OCI-M2 (cell line): Measurements from ENCODE around the gene SPEG.

ENCODE experiments used
- DNase-seq: peaks from one replicate; lab custom pipeline; 2025; ENCODE audit not compliant: unreplicated experiment; lab: John Stamatoyannopoulos, UW

The SPEG gene

GRCh38 chr2:219442256-219443015 is 7.8 kb downstream of the SPEG start:
- no peak for DNase-seq

DNA sequence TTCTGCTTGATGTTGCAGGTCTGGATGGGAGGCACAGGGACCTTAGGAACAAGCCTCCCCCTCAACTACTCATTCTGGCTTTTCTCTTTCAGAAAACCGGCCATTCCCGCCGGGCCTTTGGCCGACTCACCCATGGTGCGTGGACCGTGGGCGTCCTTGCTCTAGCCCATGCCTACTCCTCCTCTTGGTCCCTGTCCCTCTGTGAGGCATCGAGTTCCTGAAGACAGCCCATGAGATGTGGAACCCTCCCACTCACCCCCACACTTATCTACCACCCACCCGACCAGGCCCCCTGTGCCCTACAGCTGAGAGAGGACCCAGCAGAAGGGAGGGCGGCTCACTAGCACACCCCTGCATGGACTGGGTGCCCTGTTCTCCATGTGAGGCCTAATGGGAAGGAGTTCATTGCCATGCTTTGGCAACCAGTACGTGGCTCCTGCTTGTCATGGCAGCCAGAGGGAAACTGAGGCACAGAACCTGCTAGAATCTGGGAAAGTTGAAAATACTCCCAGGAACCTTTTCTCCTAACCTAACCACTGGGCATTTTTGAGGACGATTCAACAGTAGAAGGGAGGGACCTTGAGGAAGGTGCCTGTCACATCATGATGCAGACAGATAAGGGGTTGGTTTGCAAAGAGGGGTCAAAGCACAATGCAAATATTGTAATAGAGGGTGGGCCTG is 8.5 kb downstream of the SPEG start:
- no peak for DNase-seq

GRCh38 chr2:219443697-219444023 is 9.0 kb downstream of the SPEG start:
- no peak for DNase-seq

DNA sequence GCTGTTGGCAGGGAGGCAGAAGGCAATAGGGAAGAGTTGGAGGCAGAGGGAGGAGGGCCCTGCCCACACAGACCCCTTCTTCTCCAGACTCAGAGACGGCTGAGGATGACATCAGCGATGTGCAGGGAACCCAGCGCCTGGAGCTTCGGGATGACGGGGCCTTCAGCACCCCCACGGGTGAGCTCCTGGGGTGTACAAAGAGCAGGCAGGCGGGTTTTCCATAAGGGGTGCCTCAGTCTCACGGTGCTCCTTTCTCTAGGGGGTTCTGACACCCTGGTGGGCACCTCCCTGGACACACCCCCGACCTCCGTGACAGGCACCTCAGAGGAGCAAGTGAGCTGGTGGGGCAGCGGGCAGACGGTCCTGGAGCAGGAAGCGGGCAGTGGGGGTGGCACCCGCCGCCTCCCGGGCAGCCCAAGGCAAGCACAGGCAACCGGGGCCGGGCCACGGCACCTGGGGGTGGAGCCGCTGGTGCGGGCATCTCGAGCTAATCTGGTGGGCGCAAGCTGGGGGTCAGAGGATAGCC is 10.0 kb downstream of the SPEG start:
- no peak for DNase-seq

DNA sequence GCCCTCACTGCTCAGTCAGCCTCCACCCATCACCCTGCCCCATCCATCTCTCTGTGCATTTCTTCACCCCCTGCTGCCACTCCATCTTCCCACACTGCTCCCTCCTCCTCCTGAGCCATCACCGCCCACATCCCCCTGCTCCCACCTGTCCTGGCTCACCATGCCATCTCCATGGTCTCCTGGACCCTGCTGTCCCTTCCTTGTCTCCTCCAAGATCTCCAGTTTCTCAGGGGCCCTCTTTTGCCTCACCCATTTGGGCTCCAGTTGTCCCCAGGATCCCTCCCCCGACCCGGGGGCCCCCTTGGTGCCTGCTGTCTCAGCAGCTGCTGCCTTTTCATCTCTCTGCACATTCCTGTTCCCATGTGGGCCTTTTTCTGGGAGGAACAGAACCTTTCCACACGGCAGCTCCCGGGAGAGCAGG is 10.6 kb downstream of the SPEG start:
- no peak for DNase-seq

- no peak for DNase-seq
Observed at GRCh38 chr2:219446101-219446504, 11.5 kb downstream of the SPEG start.

DNA sequence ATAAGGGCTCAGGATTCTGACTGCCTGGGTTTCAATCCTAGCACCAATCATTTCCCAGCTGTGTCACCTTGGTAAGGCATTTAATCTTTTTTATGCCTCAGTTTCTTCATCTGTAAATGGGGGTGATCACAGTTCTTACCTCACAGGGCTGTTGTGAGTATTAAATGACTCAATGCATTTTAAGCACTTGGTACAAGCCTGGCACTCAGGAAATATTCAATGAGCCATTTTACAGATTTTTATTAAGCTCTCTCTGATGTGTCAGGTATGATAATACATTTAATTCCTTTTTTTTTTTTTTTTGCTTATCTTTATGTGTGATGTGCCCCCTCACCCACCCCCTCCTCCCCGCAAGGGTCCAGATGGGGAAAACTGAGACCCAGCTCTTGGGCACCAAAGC is 12.0 kb downstream of the SPEG start:
- DNase-seq = no peak

GRCh38 chr2:219447242-219448098 is 12.8 kb downstream of the SPEG start:
- no peak for DNase-seq

DNA sequence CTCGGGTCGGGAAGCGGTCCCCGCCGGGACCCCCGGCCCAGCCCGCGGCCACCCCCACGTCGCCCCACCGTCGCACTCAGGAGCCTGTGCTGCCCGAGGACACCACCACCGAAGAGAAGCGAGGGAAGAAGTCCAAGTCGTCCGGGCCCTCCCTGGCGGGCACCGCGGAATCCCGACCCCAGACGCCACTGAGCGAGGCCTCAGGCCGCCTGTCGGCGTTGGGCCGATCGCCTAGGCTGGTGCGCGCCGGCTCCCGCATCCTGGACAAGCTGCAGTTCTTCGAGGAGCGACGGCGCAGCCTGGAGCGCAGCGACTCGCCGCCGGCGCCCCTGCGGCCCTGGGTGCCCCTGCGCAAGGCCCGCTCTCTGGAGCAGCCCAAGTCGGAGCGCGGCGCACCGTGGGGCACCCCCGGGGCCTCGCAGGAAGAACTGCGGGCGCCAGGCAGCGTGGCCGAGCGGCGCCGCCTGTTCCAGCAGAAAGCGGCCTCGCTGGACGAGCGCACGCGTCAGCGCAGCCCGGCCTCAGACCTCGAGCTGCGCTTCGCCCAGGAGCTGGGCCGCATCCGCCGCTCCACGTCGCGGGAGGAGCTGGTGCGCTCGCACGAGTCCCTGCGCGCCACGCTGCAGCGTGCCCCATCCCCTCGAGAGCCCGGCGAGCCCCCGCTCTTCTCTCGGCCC is 13.6 kb downstream of the SPEG start:
- no peak for DNase-seq

DNA sequence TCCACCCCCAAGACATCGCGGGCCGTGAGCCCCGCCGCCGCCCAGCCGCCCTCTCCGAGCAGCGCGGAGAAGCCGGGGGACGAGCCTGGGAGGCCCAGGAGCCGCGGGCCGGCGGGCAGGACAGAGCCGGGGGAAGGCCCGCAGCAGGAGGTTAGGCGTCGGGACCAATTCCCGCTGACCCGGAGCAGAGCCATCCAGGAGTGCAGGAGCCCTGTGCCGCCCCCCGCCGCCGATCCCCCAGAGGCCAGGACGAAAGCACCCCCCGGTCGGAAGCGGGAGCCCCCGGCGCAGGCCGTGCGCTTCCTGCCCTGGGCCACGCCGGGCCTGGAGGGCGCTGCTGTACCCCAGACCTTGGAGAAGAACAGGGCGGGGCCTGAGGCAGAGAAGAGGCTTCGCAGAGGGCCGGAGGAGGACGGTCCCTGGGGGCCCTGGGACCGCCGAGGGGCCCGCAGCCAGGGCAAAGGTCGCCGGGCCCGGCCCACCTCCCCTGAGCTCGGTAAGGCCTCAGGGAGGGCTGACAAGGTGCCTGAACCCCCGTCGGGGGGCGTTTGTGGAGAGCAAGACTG is 14.2 kb downstream of the SPEG start:
- DNase-seq = no peak

- DNase-seq = no peak
Observed at GRCh38 chr2:219449609-219450008, 15.0 kb downstream of the SPEG start.

- no peak for DNase-seq
Observed at GRCh38 chr2:219451661-219452360, 17.2 kb downstream of the SPEG start.

- no peak for DNase-seq
Observed at GRCh38 chr2:219452361-219453317, 18.0 kb downstream of the SPEG start.

DNA sequence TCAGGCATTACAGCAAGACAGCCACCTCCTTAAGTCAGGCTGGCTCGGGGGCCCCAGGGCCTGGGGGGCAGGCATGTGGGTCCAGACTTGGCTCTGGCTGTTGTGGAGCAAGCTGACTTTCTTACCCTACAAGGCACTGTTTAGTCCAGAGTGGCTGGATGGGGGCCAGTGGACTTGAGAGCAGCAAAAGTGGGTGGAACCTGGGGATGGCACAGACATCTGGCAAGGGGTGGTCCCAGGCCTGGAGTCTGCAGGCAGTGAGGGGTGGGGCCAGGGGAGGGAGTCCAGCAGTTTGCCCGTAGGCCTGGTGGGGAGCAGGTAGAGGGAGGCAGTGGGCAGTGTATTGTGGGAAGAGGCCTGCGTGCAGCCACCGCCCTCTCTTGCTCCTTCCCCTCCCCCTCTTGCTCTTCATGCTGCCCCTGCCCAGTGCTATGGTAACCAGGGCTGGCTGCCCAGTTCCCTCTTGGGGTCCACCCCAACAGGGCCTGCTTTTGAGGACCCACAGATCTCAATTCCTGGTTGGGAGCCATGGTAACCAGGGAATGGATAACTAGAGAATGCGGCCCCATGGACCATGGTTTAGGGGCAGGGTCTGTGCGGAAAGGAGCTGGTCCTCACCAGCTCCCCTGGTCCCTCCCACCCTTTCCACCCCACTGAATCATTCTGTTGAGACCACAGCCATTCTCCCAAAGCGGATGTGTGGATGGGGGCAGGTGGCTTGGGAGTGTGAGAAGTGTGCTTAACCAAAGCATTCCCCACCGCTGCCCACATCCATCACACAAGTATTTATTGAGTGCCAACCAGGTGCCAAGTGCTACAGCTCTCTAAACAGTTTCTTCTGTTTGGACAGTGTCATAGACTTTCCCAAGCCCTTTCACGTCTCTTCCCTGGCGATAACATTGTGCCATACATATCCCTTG is 19.3 kb downstream of the SPEG start:
- DNase-seq = no peak

- DNase-seq = no peak
Observed at GRCh38 chr2:219455581-219455980, 20.9 kb downstream of the SPEG start.

GRCh38 chr2:219457784-219458369 is 23.2 kb downstream of the SPEG start:
- DNase-seq = no peak

- no peak for DNase-seq
Observed at GRCh38 chr2:219458996-219459395, 24.4 kb downstream of the SPEG start.
